GM18499 (cell line): ENCODE measurements around the gene CHRM5.
"Not testable (repeated sequence)": the region's sequence is repeated elsewhere in the genome, so short reads cannot be mapped to it uniquely, and the experiment has no call there.

Experiments used
- ATAC-seq: cut with Tn5 transposase; IDR thresholded peaks from one replicate; pipeline ENCODE4 v1.9.1; 2021; ENCODE audit warnings: moderate number of reproducible peaks; ENCODE audit not compliant: insufficient read depth, unreplicated experiment

CHRM5 gene

GRCh38 chr15:33987444-33987843, 19.1 kb downstream of the CHRM5 start:
- no peak for ATAC-seq

GRCh38 chr15:33988384-33988783, 20.1 kb downstream of the CHRM5 start:
- no peak for ATAC-seq

GRCh38 chr15:33994005-33994615, 25.8 kb downstream of the CHRM5 start:
- no peak for ATAC-seq

- ATAC-seq, result not testable (repeated sequence)
Observed at GRCh38 chr15:33995666-33996065, 27.4 kb downstream of the CHRM5 start.

GRCh38 chr15:34001536-34001935, 33.2 kb downstream of the CHRM5 start:
- ATAC-seq, result no peak

GRCh38 chr15:34006381-34006780, 38.1 kb downstream of the CHRM5 start:
- ATAC-seq, result no peak

GRCh38 chr15:34009656-34010055, 41.4 kb downstream of the CHRM5 start:
- ATAC-seq, result no peak

GRCh38 chr15:34010921-34011320, 42.6 kb downstream of the CHRM5 start:
- no peak for ATAC-seq

- ATAC-seq, result no peak
Observed at GRCh38 chr15:34011481-34011880, 43.2 kb downstream of the CHRM5 start.

- no peak for ATAC-seq
Observed at GRCh38 chr15:34012461-34013028, 44.2 kb downstream of the CHRM5 start.

GRCh38 chr15:34013746-34014145, 45.4 kb downstream of the CHRM5 start:
- ATAC-seq, result no peak

GRCh38 chr15:34014556-34014955, 46.3 kb downstream of the CHRM5 start:
- no peak for ATAC-seq

- ATAC-seq, result no peak
Observed at GRCh38 chr15:34018021-34018645, 49.8 kb downstream of the CHRM5 start.

GRCh38 chr15:34018738-34019137, 50.4 kb downstream of the CHRM5 start:
- not testable (repeated sequence) for ATAC-seq

- no peak for ATAC-seq
Observed at GRCh38 chr15:34019369-34019990, 51.2 kb downstream of the CHRM5 start.

- no peak for ATAC-seq
Observed at GRCh38 chr15:34023907-34024306, 55.6 kb downstream of the CHRM5 start.

- no peak for ATAC-seq
Observed at GRCh38 chr15:34025252-34025651, 57.0 kb downstream of the CHRM5 start.

GRCh38 chr15:34027606-34028005, 59.3 kb downstream of the CHRM5 start:
- ATAC-seq, result no peak

GRCh38 chr15:34031987-34032760, 63.9 kb downstream of the CHRM5 start:
- no peak for ATAC-seq

- ATAC-seq, result peak; percentile 37
Observed at GRCh38 chr15:34038023-34038870, 70.0 kb downstream of the CHRM5 start.
